H1 (cell line): ENCODE results near the gene GTF2F2. TPM values are rescaled to one million over a fixed set of nuclear protein-coding genes. Genes with fewer than 3 reads are reported as not detected.

Experiments used
- CHD2 ChIP-seq: IDR thresholded peaks from 2 replicates; pipeline ENCODE4 v1.6.1; 2012; ENCODE audit warnings: low read length, improper control_type of control experiment
- CHD7 ChIP-seq: fragments of 300-600 bp; sonication (generic); IDR thresholded peaks from 2 replicates; pipeline ENCODE4 v1.7.1; 2012; ENCODE audit warnings: low read length, moderate library complexity, mild to moderate bottlenecking, inconsistent platforms; ENCODE audit not compliant: insufficient replicate concordance
- CTCF ChIP-seq, 3 experiments: IDR thresholded peaks; 1 replicate in 2 of 3; 2 replicates in 1 of 3; pipeline versions ENCODE4 v1.5.1 to v1.6.1; 2011; ENCODE audit warnings: low read length in 3 of 3, mild to moderate bottlenecking in 3 of 3, inconsistent platforms in 2 of 3, low read depth in 1 of 3, moderate library complexity in 1 of 3; ENCODE audit not compliant: insufficient read depth in 1 of 3; ENCODE audit errors: control extremely low read depth in 1 of 3
- FOSL1 ChIP-seq: IDR thresholded peaks from 2 replicates; pipeline ENCODE4 v1.6.1; 2011; ENCODE audit warnings: mild to moderate bottlenecking, low read depth, low read length, moderate library complexity; ENCODE audit not compliant: insufficient read depth
- JUND ChIP-seq: IDR thresholded peaks from 2 replicates; pipeline ENCODE4 v1.6.1; 2011; ENCODE audit warnings: mild to moderate bottlenecking, improper control_type of control experiment, low read length
- KDM4A ChIP-seq: IDR thresholded peaks from one replicate; pipeline ENCODE4 v1.7.1; 2012; ENCODE audit warnings: low read depth, mild to moderate bottlenecking, moderate library complexity, low read length, inconsistent platforms; ENCODE audit not compliant: severe bottlenecking
- RXRA ChIP-seq: IDR thresholded peaks from 2 replicates; pipeline ENCODE4 v1.6.1; 2011; ENCODE audit warnings: low read depth, mild to moderate bottlenecking, low read length, moderate library complexity; ENCODE audit not compliant: insufficient read depth
- SIX5 ChIP-seq: IDR thresholded peaks from 2 replicates; pipeline ENCODE4 v1.6.1; 2011; ENCODE audit warnings: mild to moderate bottlenecking, low read depth, low read length
- TCF12 ChIP-seq: IDR thresholded peaks from 2 replicates; pipeline ENCODE4 v1.6.1; 2011; ENCODE audit warnings: low read depth, mild to moderate bottlenecking, low read length
- polyA plus RNA-seq, 7 experiments: library from polyadenylated mRNA; depleted of rRNA in 3 of 7; stranded (reverse) in 5 of 7; unstranded in 2 of 7; fragments of >200 nt in 5 of 7; fragments of 200-250 nt in 2 of 7; gene quantifications; 1 replicate in 5 of 7; 2 replicates in 1 of 7; 4 replicates in 1 of 7; pipeline versions ENCODE4 v1.2.1 to v1.2.3, GENCODE V29; 2011 to 2013; ENCODE audit warnings: missing spikeins in 2 of 7, mixed read lengths in 2 of 7
- total RNA-seq: library from RNA; stranded (reverse); fragmentation: NEBNext Ultra II Directional; extraction: Animal tissue kit (Norgen Biotek cat#: 25700); gene quantifications from 2 replicates; pipeline ENCODE4 v1.2.1, GENCODE V29; 2021

Gene GTF2F2
- total and polyA plus RNA-seq, 2 of the 8 experiments (the other 6 are each of a cell fraction or from before 2014, with no cell fraction given), result 10.8 to 31.1 TPM

GRCh38 chr13:45243077-45243476 is 122.8 kb downstream of the GTF2F2 start (continued):
- TF ChIP-seq CHD7 (no peak), SIX5 (no peak), JUND (no peak), CHD2 (no peak), FOSL1 (no peak), CTCF (IDR thresholded peaks at IDR 0.05; ENCODE audit: control extremely low read depth in 1 of 3, insufficient read depth in 1 of 3, low read depth in 1 of 3, low read length in 3 of 3) (no peak), RXRA (no peak), TCF12 (no peak), KDM4A (no peak)
